Liver (tissue), 3 donors: ENCODE measurements around the gene TCF7L1.

Source experiments
- RAD21 ChIP-seq, 2 donors: IDR thresholded peaks; 2 replicates each; pipeline ENCODE4 v1.6.1; 2016; ENCODE audit warnings: antibody characterized with exemption in 2 of 2, mild to moderate bottlenecking in 2 of 2
- TF ChIP-seq, protein P1 (sequence below): fragments of 150-350 bp; IDR thresholded peaks from 2 replicates; pipeline ENCODE4 v1.5.1; 2017; ENCODE audit warnings: improper control_type of control experiment, low read depth, low read length; ENCODE audit not compliant: missing input control
- donor health status: healthy.
- donor health status: healthy.

GRCh38 chr2:85133751-85134254, 611 bp downstream of the TCF7L1 start:
- TF ChIP-seq RAD21 (IDR thresholded peaks at IDR 0.05), result no peak
- TF ChIP-seq, protein P1, sequence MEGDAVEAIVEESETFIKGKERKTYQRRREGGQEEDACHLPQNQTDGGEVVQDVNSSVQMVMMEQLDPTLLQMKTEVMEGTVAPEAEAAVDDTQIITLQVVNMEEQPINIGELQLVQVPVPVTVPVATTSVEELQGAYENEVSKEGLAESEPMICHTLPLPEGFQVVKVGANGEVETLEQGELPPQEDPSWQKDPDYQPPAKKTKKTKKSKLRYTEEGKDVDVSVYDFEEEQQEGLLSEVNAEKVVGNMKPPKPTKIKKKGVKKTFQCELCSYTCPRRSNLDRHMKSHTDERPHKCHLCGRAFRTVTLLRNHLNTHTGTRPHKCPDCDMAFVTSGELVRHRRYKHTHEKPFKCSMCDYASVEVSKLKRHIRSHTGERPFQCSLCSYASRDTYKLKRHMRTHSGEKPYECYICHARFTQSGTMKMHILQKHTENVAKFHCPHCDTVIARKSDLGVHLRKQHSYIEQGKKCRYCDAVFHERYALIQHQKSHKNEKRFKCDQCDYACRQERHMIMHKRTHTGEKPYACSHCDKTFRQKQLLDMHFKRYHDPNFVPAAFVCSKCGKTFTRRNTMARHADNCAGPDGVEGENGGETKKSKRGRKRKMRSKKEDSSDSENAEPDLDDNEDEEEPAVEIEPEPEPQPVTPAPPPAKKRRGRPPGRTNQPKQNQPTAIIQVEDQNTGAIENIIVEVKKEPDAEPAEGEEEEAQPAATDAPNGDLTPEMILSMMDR, result no peak
